SK-N-MC (cell line): Measurements from ENCODE around the gene CHRNA4.

Experiments used
- DNase-seq: peaks from one replicate; pipeline ENCODE4 v3.0.0-alpha.2; 2011; ENCODE audit warnings: low read depth, low spot score
- H3K27ac ChIP-seq: fragments of 200-600 bp; sonication (generic); 2 replicates; pipeline ENCODE4 v1.5.1; 2016; ENCODE audit warnings: mixed run types
- H3K36me3 ChIP-seq: fragments of 200-600 bp; sonication (generic); 2 replicates; pipeline ENCODE4 v1.6.1; 2017; ENCODE audit warnings: antibody characterized with exemption, low read length, mixed read lengths; ENCODE audit not compliant: insufficient read depth
- H3K4me3 ChIP-seq: fragments of 200-600 bp; sonication (generic); 2 replicates; pipeline ENCODE4 v1.5.1; 2016
- H3K9ac ChIP-seq: fragments of 200-600 bp; sonication (generic); 2 replicates; pipeline ENCODE4 v1.8.0; 2017; ENCODE audit warnings: mixed run types, mixed read lengths; ENCODE audit not compliant: insufficient read length
- H3K9me3 ChIP-seq: fragments of 200-600 bp; sonication (generic); 2 replicates; pipeline ENCODE4 v1.6.1; 2017; ENCODE audit warnings: low read depth, mild to moderate bottlenecking, antibody characterized with exemption, low read length, moderate library complexity, mixed read lengths
- EZH2 ChIP-seq: fragments of 200-600 bp; sonication (generic); IDR thresholded peaks from one replicate; pipeline ENCODE4 v1.6.1; 2017; ENCODE audit warnings: antibody characterized with exemption
- FOXP2 ChIP-seq: optimal IDR thresholded peaks from 2 replicates; pipeline ENCODE3; 2011; ENCODE audit warnings: mild to moderate bottlenecking, moderate library complexity; ENCODE audit not compliant: insufficient read depth; ENCODE audit errors: extremely low read length, control extremely low read depth
- POLR2AphosphoS5 ChIP-seq: IDR thresholded peaks from 2 replicates; pipeline ENCODE4 v1.6.1; 2012; ENCODE audit warnings: mild to moderate bottlenecking, low read depth, low read length, borderline replicate concordance

The CHRNA4 gene

DNA sequence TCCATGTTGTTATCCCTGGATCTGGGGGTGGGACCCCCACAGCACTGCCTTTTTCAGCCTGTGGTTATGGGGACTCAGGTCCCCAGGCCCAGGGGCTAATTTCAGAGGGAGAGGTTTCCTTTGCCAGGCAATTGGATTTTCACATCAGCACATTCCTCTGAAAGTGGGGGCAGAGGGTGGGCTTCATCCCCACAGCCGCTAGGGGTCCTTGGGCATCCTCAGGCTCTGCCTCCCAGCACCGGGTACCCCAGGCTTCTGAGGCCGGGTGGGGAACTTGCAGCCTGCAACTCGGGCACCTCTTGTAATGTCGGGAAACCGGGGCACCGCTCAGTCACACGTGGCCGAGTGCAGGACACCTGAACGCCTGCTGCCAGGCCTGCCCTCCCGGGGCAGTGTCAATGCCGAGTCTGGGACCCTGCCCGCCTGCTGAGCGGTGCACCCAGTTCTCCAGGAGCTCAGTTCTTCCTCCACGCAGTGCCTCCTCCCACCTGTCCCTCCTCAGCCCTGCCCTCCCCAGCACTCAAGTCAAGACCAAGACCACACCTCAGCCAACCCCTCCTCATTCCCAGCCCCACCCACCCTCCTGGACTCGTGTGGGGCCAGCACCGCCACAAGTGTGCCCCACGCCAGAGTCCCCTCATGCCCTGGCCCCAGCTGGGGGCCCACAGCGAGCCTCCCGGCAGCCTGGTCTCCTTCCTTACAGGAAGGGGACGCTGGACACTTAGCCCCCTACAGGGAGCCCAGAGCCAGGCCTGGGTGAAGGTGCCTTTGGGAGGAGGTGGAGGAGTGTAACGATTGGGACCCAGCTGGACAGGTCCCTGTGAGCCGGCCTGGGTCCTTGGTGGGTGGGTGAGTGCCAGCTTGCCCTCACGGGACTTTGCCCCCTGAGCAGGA lies 8.8 kb upstream of the CHRNA4 start:
- H3K4me3 ChIP-seq, result no peak overlapping the region
- H3K27ac ChIP-seq, result no peak overlapping the region
- TF ChIP-seq EZH2, result no peak
- no peaks in the 10 kb centered on the region for H3K36me3 ChIP-seq
- DNase-seq, result no peak
- no peaks in the 10 kb centered on the region for H3K9me3 ChIP-seq
- H3K9ac ChIP-seq, result no peak overlapping the region

DNA sequence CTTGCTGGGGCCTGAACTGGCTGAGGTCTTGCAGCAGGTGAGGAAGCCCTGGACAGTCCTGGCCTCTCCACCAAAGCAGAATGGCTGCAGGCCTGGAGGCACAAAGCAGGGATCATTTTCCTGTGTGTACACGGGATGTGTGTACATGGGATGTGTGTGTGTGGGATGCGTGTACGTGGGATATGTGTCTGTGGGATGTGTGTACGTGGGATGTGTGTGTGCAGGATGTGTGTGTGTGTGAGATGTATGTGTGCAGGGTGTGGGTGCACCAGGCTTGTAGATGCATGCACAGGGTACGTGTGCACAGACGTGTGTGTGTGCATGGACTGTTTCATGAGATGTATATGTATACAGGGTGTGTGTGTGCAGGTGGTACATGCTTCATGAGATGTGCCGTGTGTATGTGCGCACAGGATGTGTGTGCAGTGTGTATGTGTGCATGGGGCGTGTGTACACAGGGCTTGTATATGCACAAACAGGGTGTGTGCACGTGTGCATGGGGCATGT lies 7.9 kb upstream of the CHRNA4 start:
- Histone ChIP-seq H3K9ac (no peak overlapping the region), H3K27ac (no peak overlapping the region), H3K9me3 (no peaks in the 10 kb centered on the region), H3K36me3 (no peaks in the 10 kb centered on the region), H3K4me3 (no peak overlapping the region)
- no peak for DNase-seq
- no peak for TF ChIP-seq FOXP2
- TF ChIP-seq POLR2AphosphoS5, result no peak
- no peak for TF ChIP-seq EZH2

DNA sequence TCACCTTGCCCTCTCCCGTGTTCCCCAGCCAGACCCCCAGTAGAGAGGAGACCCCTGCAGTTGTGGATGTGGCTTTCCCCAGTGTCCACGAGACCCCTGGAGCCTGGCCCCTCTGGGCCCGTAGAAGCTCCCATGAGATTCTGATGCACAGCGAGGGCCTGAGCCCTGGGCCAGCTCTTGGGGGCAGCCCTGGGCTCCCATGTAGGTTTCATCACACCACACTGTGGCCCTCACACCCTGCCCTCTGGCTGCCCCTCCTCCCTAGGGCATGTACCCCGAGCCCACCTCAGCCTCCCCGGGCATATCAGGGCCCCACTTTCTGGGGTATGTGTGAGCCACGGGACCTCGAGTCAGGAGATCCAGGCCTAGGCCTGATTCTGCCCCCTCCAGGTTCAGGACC lies 7.0 kb upstream of the CHRNA4 start:
- no peak overlapping the region for H3K9ac ChIP-seq
- H3K9me3 ChIP-seq, result no peaks in the 10 kb centered on the region
- no peak for TF ChIP-seq POLR2AphosphoS5
- no peak for TF ChIP-seq FOXP2
- no peak for TF ChIP-seq EZH2
- no peaks in the 10 kb centered on the region for H3K36me3 ChIP-seq
- no peak overlapping the region for H3K4me3 ChIP-seq
- no peak overlapping the region for H3K27ac ChIP-seq
- no peak for DNase-seq

DNA sequence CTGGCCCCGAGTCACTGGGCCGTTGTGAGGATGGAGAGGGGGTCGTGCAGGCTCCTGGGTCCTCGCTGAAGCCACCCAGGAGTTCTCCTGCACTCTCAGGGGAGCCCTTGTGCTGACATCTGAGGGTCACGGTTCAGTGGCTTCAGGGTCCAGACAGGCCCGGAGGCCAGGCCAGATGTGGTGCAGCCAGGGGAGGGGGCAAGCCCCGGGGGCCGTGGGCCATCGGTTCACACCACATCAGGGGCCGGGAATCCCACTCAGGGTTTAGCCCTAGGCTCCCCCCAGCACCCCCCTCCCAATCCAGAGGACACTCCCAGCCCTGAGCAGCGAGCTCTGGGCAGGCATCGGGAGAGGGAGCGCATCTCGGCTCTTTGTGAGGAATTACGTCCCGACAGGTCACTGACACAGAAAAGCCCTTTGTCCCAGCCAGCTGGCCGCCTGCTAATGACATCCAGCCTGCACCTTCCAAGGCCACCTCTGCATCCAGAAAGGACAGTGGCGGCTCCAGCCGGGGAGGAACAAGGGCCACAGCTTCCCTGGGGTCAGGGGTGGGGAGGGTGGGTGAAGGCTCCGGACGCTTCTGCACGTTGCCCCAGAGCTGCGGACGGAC lies 6.4 kb upstream of the CHRNA4 start:
- no peak overlapping the region for H3K9ac ChIP-seq
- TF ChIP-seq POLR2AphosphoS5, result no peak
- TF ChIP-seq EZH2, result no peak
- no peak for TF ChIP-seq FOXP2
- H3K4me3 ChIP-seq, result no peak overlapping the region
- no peaks in the 10 kb centered on the region for H3K9me3 ChIP-seq
- H3K36me3 ChIP-seq, result no peaks in the 10 kb centered on the region
- no peak overlapping the region for H3K27ac ChIP-seq
- no peak for DNase-seq

DNA sequence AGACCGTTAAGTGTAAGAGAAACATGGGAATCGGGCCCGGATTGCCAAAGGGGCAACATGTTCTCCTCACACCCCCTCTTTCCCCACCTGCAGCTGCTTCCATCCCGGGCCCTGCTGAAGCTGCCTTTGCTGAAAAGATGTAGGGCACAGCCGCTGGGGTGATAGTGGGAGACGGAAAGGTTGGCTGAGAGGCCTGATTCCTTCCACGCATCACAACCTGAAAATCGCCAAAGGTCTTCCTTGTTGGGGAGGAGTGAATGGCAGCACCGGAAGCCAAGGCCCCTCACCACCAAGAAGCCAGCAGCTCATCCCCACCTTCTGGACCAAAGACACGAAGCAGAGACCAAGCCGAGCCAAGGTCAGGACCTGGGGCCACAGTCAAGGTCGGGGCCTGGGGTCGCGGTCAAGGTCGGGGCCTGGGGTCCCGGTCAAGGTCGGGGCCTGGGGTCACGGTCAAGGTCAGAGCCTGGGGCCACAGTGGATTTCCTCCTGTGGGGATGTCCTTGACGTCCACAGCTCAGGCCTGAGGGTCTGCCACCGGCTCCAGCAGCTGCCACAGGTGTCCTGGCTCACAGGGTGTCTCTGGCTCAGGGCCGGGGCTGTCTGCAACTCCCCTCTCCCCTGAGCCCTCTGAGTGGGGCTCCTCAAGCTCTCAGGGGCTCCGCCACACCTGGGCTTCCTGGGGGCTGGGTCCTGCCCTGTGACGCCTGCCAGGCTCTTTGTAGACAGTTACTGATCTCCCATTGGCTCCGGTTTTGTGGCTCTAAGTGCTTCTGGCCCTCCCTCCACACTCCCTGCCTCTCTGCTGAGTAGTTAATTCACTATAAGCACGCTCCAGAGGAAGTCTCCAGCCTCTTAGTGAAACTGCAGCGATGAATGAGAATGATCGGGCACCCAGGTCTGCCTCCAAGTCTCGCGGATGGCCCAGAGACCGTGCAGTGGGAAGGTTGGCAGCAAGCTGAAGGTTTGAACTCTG lies 5.5 kb upstream of the CHRNA4 start:
- Histone ChIP-seq H3K27ac (no peak overlapping the region), H3K9me3 (no peaks in the 10 kb centered on the region), H3K9ac (no peak overlapping the region), H3K36me3 (no peaks in the 10 kb centered on the region), H3K4me3 (no peak overlapping the region)
- no peak for TF ChIP-seq POLR2AphosphoS5
- TF ChIP-seq FOXP2, result no peak
- TF ChIP-seq EZH2, result no peak
- no peak for DNase-seq

DNA sequence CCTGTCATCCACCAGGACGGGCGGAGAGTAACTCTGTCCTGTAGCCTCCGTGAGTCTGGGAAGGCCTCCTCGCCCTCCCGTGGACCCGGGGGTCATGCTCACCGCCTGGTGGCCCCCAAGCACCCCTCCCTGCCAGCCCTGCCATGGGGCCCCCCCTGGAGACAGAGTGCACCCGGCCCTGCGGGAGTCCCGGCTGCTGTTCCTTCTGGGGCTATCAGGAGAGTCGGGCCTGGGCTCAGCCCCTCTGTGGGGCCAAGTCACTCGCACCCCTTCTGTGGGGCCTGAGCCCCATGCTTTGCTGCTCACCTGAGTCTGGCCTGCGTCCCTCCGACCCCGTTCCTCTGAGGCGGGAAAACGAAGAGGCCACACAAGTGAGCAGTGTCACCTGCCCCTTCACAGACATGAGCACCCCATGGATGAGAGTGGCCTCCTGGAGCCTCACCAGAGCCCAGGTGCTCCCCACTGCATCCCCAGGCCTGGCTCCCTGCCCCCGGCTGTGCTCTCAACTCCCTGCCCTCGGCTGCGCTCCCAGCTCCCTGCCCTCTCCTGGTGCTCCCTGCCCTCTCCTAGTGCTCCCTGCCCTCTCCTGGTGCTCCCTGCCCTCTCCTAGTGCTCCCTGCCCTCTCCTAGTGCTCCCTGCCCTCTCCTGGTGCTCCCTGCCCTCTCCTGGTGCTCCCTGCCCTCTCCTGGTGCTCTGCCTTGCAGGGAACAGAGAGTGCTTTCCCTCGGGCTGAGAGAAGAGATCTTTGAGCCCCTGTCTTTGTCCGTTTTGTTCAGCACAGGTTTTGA lies 4.6 kb upstream of the CHRNA4 start:
- H3K9me3 ChIP-seq, result no peaks in the 10 kb centered on the region
- H3K4me3 ChIP-seq, result no peak overlapping the region
- no peak overlapping the region for H3K27ac ChIP-seq
- DNase-seq, result no peak
- TF ChIP-seq POLR2AphosphoS5 (no peak), FOXP2 (no peak), EZH2 (no peak)
- no peaks in the 10 kb centered on the region for H3K36me3 ChIP-seq
- no peak overlapping the region for H3K9ac ChIP-seq

DNA sequence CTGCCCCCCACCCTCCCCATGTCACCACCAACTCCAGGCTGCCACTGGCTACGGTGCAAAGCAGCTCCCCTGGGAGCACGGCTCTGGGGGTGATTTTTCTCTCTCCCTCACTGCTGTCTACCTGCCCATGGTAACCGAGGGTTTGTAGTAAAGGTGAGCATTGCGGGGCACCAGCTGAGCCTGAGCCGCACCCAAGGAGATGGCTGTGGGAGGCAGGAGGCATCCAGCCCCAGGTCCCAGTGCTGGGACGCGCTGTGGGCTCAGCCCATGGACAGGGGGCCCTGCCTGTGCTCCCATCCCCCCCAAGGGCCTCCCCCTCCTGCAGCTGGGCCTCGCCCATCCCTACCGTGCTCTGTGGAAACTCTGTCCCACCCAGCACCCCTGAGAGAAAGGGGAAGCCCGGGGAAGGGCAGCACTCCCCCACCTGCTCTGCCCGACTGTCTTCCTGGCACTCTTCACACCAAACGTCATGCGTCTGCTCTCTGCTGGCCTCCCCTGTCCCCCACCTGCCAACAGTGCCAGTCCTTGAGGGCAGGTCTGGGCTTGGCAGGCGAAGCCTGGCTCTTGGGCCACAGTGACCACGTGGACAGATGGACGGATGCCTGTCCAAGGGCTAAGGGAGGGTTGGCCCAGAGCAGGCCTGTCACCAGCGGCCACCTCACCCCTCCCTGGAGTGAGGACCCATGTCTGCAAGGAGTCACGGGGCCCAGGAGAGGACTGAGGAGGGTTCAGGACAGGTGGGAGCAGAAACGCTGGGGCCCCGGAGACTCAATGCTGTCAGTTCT lies 3.8 kb upstream of the CHRNA4 start:
- no peak for DNase-seq
- TF ChIP-seq EZH2 (no peak), POLR2AphosphoS5 (no peak), FOXP2 (no peak)
- Histone ChIP-seq H3K9ac (no peak overlapping the region), H3K27ac (no peak overlapping the region), H3K36me3 (no peaks in the 10 kb centered on the region), H3K4me3 (no peak overlapping the region), H3K9me3 (no peaks in the 10 kb centered on the region)
